Endothelial cell of umbilical vein (primary cell): ENCODE results near the gene WFIKKN1. TPM values are rescaled to one million over a fixed set of nuclear protein-coding genes. Genes with fewer than 3 reads are reported as not detected.

Source experiments
- BruUV-seq: library from RNA; stranded (reverse); fragments of 400-500 nt; replicated peaks from 2 replicates; lab custom pipeline; 2021; lab: Mats Ljungman, UMichigan
- CTCF ChIA-PET: fragments of 300-600, 350-600 bp; sonication (Branson Sonifier 250); formaldehyde crosslinking; loops from one replicate; lab custom pipeline; 2021; ENCODE audit warnings: antibody characterized with exemption, inconsistent platforms; lab: Charles Lee
- POLR2A ChIA-PET: fragments of 300-600, 350-600 bp; sonication (Branson Sonifier 250); formaldehyde crosslinking; loops from one replicate; lab custom pipeline; 2021; ENCODE audit warnings: antibody characterized with exemption, inconsistent platforms; lab: Charles Lee
- DNase-seq: peaks from one replicate; pipeline ENCODE4 v3.0.0-alpha.2; 2011; ENCODE audit warnings: low read depth, low spot score
- FAIRE-seq: peaks from 2 replicates; lab custom pipeline; 2011; peaks lifted over from hg19 to GRCh38; lab: Jason Lieb, UNC
- H2AFZ ChIP-seq: 2 replicates; pipeline ENCODE4 v1.6.0; 2012; ENCODE audit warnings: low read depth, low read length, control low read depth, inconsistent platforms
- H3K27ac ChIP-seq: 2 replicates; pipeline ENCODE4 v1.5.1; 2011; ENCODE audit warnings: low read depth, mild to moderate bottlenecking, control low read depth, low read length, moderate library complexity; ENCODE audit not compliant: insufficient read depth
- H3K27me3 ChIP-seq, 2 experiments: 2 replicates each; pipeline versions ENCODE4 v1.6.0 to v1.6.1; 2011; ENCODE audit warnings: low read length in 2 of 2, mixed read lengths in 1 of 2; ENCODE audit not compliant: control insufficient read depth in 2 of 2, insufficient read depth in 2 of 2
- H3K36me3 ChIP-seq, 2 experiments: 2 replicates in 1 of 2; 3 replicates in 1 of 2; pipeline ENCODE4 v1.5.1; 2011; ENCODE audit warnings: low read length in 2 of 2, mild to moderate bottlenecking in 1 of 2, moderate library complexity in 1 of 2; ENCODE audit not compliant: control insufficient read depth in 2 of 2, insufficient read depth in 2 of 2; ENCODE audit errors: extremely low read depth in 1 of 2
- H3K4me1 ChIP-seq: 3 replicates; pipeline ENCODE4 v1.5.1; 2011; ENCODE audit warnings: mild to moderate bottlenecking, low read length; ENCODE audit not compliant: control insufficient read depth, insufficient read depth; ENCODE audit errors: extremely low read depth
- H3K4me2 ChIP-seq: 2 replicates; pipeline ENCODE4 v1.6.1; 2011; ENCODE audit warnings: low read length, control low read depth, mixed read lengths; ENCODE audit not compliant: insufficient read depth
- H3K4me3 ChIP-seq, 3 experiments: fragments of 200-600 bp in 1 of 3; sonication (generic), shearing (Covaris generic) in 1 of 3; replicated peaks in 1 of 3; 2 replicates each; pipeline ENCODE4 v1.5.1; 2011 to 2016; ENCODE audit warnings: control low read depth in 3 of 3, low read length in 3 of 3, mild to moderate bottlenecking in 2 of 3, inconsistent platforms in 1 of 3, low read depth in 1 of 3, moderate library complexity in 1 of 3; ENCODE audit not compliant: insufficient read depth in 1 of 3
- H3K79me2 ChIP-seq: 2 replicates; pipeline ENCODE4 v1.6.0; 2012; ENCODE audit warnings: low read length, inconsistent platforms; ENCODE audit not compliant: control insufficient read depth, insufficient read depth
- H3K9ac ChIP-seq: replicated peaks from 2 replicates; pipeline ENCODE3; 2011; ENCODE audit warnings: low read length, control low read depth; ENCODE audit not compliant: insufficient read depth; ENCODE audit errors: extremely low read depth
- H3K9me1 ChIP-seq: replicated peaks from 3 replicates; pipeline ENCODE4 v1.6.0; 2011; ENCODE audit warnings: mild to moderate bottlenecking, low read length; ENCODE audit not compliant: control insufficient read depth, insufficient read depth; ENCODE audit errors: extremely low read depth
- H3K9me3 ChIP-seq: replicated peaks from 2 replicates; pipeline ENCODE4 v1.5.1; 2012; ENCODE audit warnings: low read length, inconsistent platforms; ENCODE audit not compliant: control insufficient read depth, insufficient read depth
- H4K20me1 ChIP-seq: replicated peaks from 2 replicates; pipeline ENCODE3; 2011; ENCODE audit warnings: mild to moderate bottlenecking, low read length; ENCODE audit not compliant: control insufficient read depth, insufficient read depth; ENCODE audit errors: extremely low read depth
- EZH2 ChIP-seq: IDR thresholded peaks from 2 replicates; pipeline ENCODE4 v1.6.1; 2012; ENCODE audit warnings: borderline replicate concordance, low read depth, mild to moderate bottlenecking, moderate library complexity, low read length, inconsistent platforms; ENCODE audit not compliant: severe bottlenecking
- FOS ChIP-seq: IDR thresholded peaks from 2 replicates; pipeline ENCODE4 v1.6.1; 2011; ENCODE audit warnings: mild to moderate bottlenecking, low read length, moderate library complexity, borderline replicate concordance; ENCODE audit not compliant: insufficient read depth
- GATA2 ChIP-seq: IDR thresholded peaks from 2 replicates; pipeline ENCODE4 v1.7.0; 2011; ENCODE audit warnings: low read depth, mild to moderate bottlenecking, moderate library complexity, mixed read lengths, low read length; ENCODE audit not compliant: insufficient read length, insufficient read depth
- JUN ChIP-seq: IDR thresholded peaks from 2 replicates; pipeline ENCODE4 v1.6.1; 2011; ENCODE audit warnings: borderline replicate concordance, low read depth; ENCODE audit not compliant: insufficient read length, insufficient read depth
- MYC ChIP-seq: IDR thresholded peaks from one replicate; pipeline ENCODE4 v1.6.1; 2011; ENCODE audit warnings: mild to moderate bottlenecking, low read depth, low read length
- POLR2A ChIP-seq: IDR thresholded peaks from 2 replicates; pipeline ENCODE4 v1.6.1; 2012; ENCODE audit warnings: low read depth, mild to moderate bottlenecking, control low read depth, low read length
- POLR2AphosphoS5 ChIP-seq: IDR thresholded peaks from 2 replicates; pipeline ENCODE4 v1.6.1; 2012; ENCODE audit warnings: low read depth, mild to moderate bottlenecking, control low read depth, low read length, moderate library complexity; ENCODE audit not compliant: insufficient read depth
- dilution Hi-C: fragments of 300-500 bp; cut with MboI; formaldehyde crosslinking; loops from one replicate; pipeline ENCODE4 v1.15.0; 2019; ENCODE audit warnings: low sequenced_read_pairs; ENCODE audit not compliant: extremely low pct_ligation_motif_present
- intact Hi-C: fragments of 100-400 bp; cut with micrococcal nuclease; formaldehyde crosslinking; loops from one replicate; pipeline ENCODE4 v1.10.0; 2022
- polyA plus RNA-seq, 4 experiments: library from polyadenylated mRNA; depleted of rRNA in 3 of 4; stranded (reverse) in 3 of 4; unstranded in 1 of 4; fragments of >200 nt; gene quantifications; 2 replicates each; pipeline versions ENCODE4 v1.2.1 to v1.2.3, GENCODE V29; 2011 to 2012; ENCODE audit warnings: missing spikeins in 1 of 4
- total RNA-seq: library from RNA; stranded (reverse); gene quantifications from 2 replicates; pipeline ENCODE4 v1.2.3, GENCODE V29; 2021
- TF ChIP-seq, protein P1 (sequence below): IDR thresholded peaks from 2 replicates; pipeline ENCODE4 v1.6.1; 2011; ENCODE audit not compliant: insufficient read depth, insufficient read length
- TF ChIP-seq, protein P2 (sequence below), 2 donors: IDR thresholded peaks; 1 replicate in 1 of 2; 2 replicates in 1 of 2; pipeline ENCODE4 v1.5.1; 2011; ENCODE audit warnings: low read length in 2 of 2, mild to moderate bottlenecking in 2 of 2, moderate library complexity in 2 of 2, control low read depth in 1 of 2, inconsistent platforms in 1 of 2, low read depth in 1 of 2; ENCODE audit not compliant: insufficient read depth in 1 of 2; ENCODE audit errors: extremely low read depth in 1 of 2

WFIKKN1 gene
- total and polyA plus RNA-seq, 2 donors (not counting 3 experiments of a cell fraction or from before 2014, with no cell fraction given): 0.06 to 0.40 TPM

DNA sequence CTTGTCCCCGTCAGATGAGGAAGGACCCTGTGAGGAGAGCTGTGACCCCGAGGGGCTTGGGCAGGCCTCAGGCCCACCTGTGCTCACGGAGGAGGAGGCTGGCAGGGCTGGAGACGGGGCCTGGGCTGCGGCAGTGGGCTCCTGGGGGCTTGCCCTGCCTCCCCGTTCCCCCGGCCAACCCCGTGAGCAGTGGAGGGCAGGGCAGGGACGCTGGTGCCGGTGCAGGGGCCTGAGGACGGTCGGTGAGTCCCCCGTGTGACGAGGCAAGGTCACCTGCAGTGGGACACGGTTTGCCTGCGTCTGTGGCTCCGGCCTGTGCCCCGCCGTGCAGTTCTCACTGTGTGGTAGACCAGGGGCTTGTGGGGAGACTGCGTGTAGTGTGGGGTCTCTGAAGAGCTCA is 28.8 kb downstream of the WFIKKN1 start:
- TF ChIP-seq, protein P1, sequence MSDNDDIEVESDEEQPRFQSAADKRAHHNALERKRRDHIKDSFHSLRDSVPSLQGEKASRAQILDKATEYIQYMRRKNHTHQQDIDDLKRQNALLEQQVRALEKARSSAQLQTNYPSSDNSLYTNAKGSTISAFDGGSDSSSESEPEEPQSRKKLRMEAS: no peak
- no peak for TF ChIP-seq FOS
- no peak for TF ChIP-seq MYC
- no peak for TF ChIP-seq POLR2AphosphoS5
- no peak for TF ChIP-seq POLR2A
- no peak for TF ChIP-seq JUN
- TF ChIP-seq EZH2: no peak
- TF ChIP-seq, protein P2, sequence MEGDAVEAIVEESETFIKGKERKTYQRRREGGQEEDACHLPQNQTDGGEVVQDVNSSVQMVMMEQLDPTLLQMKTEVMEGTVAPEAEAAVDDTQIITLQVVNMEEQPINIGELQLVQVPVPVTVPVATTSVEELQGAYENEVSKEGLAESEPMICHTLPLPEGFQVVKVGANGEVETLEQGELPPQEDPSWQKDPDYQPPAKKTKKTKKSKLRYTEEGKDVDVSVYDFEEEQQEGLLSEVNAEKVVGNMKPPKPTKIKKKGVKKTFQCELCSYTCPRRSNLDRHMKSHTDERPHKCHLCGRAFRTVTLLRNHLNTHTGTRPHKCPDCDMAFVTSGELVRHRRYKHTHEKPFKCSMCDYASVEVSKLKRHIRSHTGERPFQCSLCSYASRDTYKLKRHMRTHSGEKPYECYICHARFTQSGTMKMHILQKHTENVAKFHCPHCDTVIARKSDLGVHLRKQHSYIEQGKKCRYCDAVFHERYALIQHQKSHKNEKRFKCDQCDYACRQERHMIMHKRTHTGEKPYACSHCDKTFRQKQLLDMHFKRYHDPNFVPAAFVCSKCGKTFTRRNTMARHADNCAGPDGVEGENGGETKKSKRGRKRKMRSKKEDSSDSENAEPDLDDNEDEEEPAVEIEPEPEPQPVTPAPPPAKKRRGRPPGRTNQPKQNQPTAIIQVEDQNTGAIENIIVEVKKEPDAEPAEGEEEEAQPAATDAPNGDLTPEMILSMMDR (IDR thresholded peaks at IDR 0.05; ENCODE audit: extremely low read depth in 1 of 2, insufficient read depth in 1 of 2, low read depth in 1 of 2, low read length in 2 of 2): no peak
- no peak for TF ChIP-seq GATA2
- H3K9me1 ChIP-seq: no peaks in the 10 kb centered on the region
- ChIA-PET POLR2A (no interaction called here), CTCF (interaction anchor here (0.9 to 1.9 kb wide), 8 partner anchors 10 to 81 kb away, joined by 3 to 11 read pairs (median 4); partner anchors contain the start of genes METTL26, RHBDL1 and WDR90)
- H3K36me3 ChIP-seq: peaks cover 0 to 3% of the 10 kb centered on the region in 2 experiments
- H3K79me2 ChIP-seq: no peaks in the 10 kb centered on the region
- FAIRE-seq: no peak
- H4K20me1 ChIP-seq: no peaks in the 10 kb centered on the region
- no peaks in the 10 kb centered on the region for H3K27me3 ChIP-seq
- no peaks in the 10 kb centered on the region for H3K9me3 ChIP-seq
- no peak overlapping the region for H3K4me2 ChIP-seq
- no peak overlapping the region for H2AFZ ChIP-seq
- no peak overlapping the region for H3K27ac ChIP-seq
- DNase-seq: no peak
- dilution Hi-C loops (no loop called here), intact Hi-C loops (loop anchor here (1.0 kb wide), 5 partner anchors 10 to 267 kb away; partner anchors contain the start of gene WDR90)
- no TSS peak for BruUV-seq
- no peaks in the 10 kb centered on the region for H3K4me1 ChIP-seq
- no peak overlapping the region for H3K9ac ChIP-seq
- H3K4me3 ChIP-seq: no peak overlapping the region
